Measurements from ENCODE around the gene GDF11.
"Not testable (repeated sequence)": the region's sequence is repeated elsewhere in the genome, so short reads cannot be mapped to it uniquely, and the experiment has no call there.

GDF11 gene

DNA sequence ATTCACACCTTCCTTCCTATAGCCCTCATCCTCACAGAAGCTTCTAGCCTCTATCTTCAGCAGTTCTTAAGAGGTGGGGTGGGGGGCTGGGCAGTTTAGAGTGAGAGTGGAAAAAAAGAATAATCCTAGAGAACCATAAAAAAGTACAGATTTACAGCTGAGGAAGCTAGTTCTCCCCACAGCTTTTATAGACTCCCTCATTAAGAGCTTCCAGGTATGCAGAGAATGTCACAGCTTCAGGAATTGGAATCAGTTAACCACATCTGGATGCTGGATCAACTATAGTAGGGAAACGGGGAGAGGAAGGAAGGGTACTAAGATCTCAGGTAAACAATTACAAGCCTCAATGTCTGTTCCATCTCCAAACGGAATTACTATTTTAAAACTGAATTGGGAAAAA, 12.3 kb downstream of the GDF11 start:
- TF ChIP-seq, protein P1, sequence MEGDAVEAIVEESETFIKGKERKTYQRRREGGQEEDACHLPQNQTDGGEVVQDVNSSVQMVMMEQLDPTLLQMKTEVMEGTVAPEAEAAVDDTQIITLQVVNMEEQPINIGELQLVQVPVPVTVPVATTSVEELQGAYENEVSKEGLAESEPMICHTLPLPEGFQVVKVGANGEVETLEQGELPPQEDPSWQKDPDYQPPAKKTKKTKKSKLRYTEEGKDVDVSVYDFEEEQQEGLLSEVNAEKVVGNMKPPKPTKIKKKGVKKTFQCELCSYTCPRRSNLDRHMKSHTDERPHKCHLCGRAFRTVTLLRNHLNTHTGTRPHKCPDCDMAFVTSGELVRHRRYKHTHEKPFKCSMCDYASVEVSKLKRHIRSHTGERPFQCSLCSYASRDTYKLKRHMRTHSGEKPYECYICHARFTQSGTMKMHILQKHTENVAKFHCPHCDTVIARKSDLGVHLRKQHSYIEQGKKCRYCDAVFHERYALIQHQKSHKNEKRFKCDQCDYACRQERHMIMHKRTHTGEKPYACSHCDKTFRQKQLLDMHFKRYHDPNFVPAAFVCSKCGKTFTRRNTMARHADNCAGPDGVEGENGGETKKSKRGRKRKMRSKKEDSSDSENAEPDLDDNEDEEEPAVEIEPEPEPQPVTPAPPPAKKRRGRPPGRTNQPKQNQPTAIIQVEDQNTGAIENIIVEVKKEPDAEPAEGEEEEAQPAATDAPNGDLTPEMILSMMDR (IDR thresholded peaks at IDR 0.05; ENCODE audit: low read depth, low read length, poor library complexity, severe bottlenecking) = no peak
- no peak for TF ChIP-seq EZH2phosphoT487 (IDR thresholded peaks at IDR 0.05; ENCODE audit: borderline replicate concordance, low read length)
- Histone ChIP-seq H3K4me2 (ENCODE audit: low read length) (no peak overlapping the region), H3K79me2 (ENCODE audit: control insufficient read depth, low read length) (no peaks in the 10 kb centered on the region), H3K9me3 (ENCODE audit: control insufficient read depth, insufficient read depth, low read length) (no peaks in the 10 kb centered on the region), H3K4me1 (ENCODE audit: control insufficient read depth, low read length) (no peaks in the 10 kb centered on the region), H3K36me3 (ENCODE audit: control insufficient read depth, low read length) (peaks cover 92% of the 10 kb centered on the region), H3K27me3 (ENCODE audit: control insufficient read depth, low read length) (no peaks in the 10 kb centered on the region), H3K4me3 (ENCODE audit: low read length) (no peak overlapping the region), H3F3A (ENCODE audit: control insufficient read depth, insufficient read depth) (peaks cover 6% of the 10 kb centered on the region; the same call in 1 of the 2 replicates), H3K9me2 (replicated peaks; ENCODE audit: control insufficient read depth, low read length) (no peaks in the 10 kb centered on the region), H3K27ac (ENCODE audit: low read depth, low read length) (no peak overlapping the region), H4K20me1 (ENCODE audit: control insufficient read depth, insufficient read depth, low read depth, low read length) (no peaks in the 10 kb centered on the region)

DNA sequence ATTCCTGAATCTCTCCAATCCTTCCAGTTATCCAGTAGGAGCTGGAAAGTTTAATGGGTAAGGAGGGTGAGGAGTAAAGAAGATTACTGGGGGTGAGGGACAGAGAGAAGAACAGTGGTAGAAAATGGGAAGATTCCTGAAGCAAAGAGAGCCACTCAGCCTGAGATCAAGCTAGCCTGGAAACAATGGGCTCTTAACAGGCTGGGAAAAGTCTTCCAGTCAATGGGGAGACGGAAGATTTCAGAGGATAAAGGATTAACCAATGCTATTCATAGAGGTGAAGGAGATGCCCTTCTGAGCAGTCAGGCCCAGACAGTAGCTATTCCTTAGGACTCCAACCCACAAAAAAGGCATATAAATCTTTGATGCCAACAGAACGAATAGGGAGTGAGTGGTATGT, 14.8 kb downstream of the GDF11 start:
- Histone ChIP-seq H3K27ac (ENCODE audit: low read depth, low read length) (no peak overlapping the region), H4K20me1 (ENCODE audit: control insufficient read depth, insufficient read depth, low read depth, low read length) (no peaks in the 10 kb centered on the region), H3K4me2 (ENCODE audit: low read length) (no peak overlapping the region), H3K27me3 (ENCODE audit: control insufficient read depth, low read length) (no peaks in the 10 kb centered on the region), H3K9me2 (replicated peaks; ENCODE audit: control insufficient read depth, low read length) (no peaks in the 10 kb centered on the region), H3F3A (ENCODE audit: control insufficient read depth, insufficient read depth) (peaks cover 8% of the 10 kb centered on the region), H3K4me1 (ENCODE audit: control insufficient read depth, low read length) (no peaks in the 10 kb centered on the region), H3K4me3 (ENCODE audit: low read length) (no peak overlapping the region), H3K36me3 (ENCODE audit: control insufficient read depth, low read length) (peaks cover 87% of the 10 kb centered on the region), H3K9me3 (ENCODE audit: control insufficient read depth, insufficient read depth, low read length) (no peaks in the 10 kb centered on the region), H3K79me2 (ENCODE audit: control insufficient read depth, low read length) (no peaks in the 10 kb centered on the region; the same call in 1 of the 2 replicates)
- TF ChIP-seq, protein P1 (IDR thresholded peaks at IDR 0.05; ENCODE audit: low read depth, low read length, poor library complexity, severe bottlenecking) = no peak
- TF ChIP-seq EZH2phosphoT487 (IDR thresholded peaks at IDR 0.05; ENCODE audit: borderline replicate concordance, low read length) = no peak

DNA sequence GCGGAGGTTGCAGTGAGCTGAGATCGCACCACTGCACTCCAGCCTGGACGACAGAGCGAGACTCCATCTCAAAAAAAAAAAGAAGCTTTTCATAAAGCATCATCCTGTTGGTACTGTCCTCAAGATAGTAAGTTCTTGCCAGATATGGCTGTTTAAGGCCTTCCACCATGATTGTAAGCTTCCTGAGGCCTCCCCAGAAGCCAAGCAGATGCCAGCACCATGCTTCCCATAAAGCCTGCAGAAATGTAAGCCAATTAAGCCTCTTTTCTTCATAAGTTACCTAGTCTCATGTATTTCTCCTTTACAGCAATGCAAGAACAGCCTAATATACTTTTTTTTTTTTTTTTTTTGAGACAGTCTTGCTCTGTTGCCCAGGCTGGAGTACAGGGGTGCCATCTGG, 15.7 kb downstream of the GDF11 start:
- not testable (repeated sequence) for H3K79me2 ChIP-seq (ENCODE audit: control insufficient read depth, low read length)

DNA sequence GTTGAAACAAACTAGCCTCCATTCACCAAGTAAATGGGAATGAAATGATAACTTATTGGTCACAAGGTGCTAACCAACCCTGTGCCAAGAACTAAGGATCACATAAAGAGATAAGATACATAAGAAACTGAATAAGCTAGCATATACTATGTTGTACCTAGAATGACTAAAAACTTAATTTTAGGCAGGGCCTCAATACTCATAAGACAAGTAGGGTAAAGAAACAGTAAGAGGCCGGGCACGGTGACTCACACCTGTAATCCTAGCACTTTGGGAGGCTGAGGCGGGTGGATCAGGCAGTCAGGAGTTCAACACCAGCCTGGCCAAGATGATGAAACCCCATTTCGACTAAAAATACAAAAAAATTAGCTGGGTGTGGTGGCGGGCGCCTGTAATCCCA, 17.7 kb downstream of the GDF11 start:
- Histone ChIP-seq H4K20me1 (ENCODE audit: control insufficient read depth, insufficient read depth, low read depth, low read length) (no peaks in the 10 kb centered on the region), H3K27ac (ENCODE audit: low read depth, low read length) (no peak overlapping the region), H3K36me3 (ENCODE audit: control insufficient read depth, low read length) (peaks cover 79% of the 10 kb centered on the region), H3K79me2 (ENCODE audit: control insufficient read depth, low read length) (no peaks in the 10 kb centered on the region; the same call in 1 of the 2 replicates), H3F3A (ENCODE audit: control insufficient read depth, insufficient read depth) (peaks cover 8% of the 10 kb centered on the region), H3K4me3 (ENCODE audit: low read length) (no peak overlapping the region), H3K4me1 (ENCODE audit: control insufficient read depth, low read length) (no peaks in the 10 kb centered on the region), H3K27me3 (ENCODE audit: control insufficient read depth, low read length) (no peaks in the 10 kb centered on the region), H3K9me3 (ENCODE audit: control insufficient read depth, insufficient read depth, low read length) (no peaks in the 10 kb centered on the region), H3K9me2 (replicated peaks; ENCODE audit: control insufficient read depth, low read length) (no peaks in the 10 kb centered on the region), H3K4me2 (ENCODE audit: low read length) (no peak overlapping the region)
- TF ChIP-seq, protein P1 (IDR thresholded peaks at IDR 0.05; ENCODE audit: low read depth, low read length, poor library complexity, severe bottlenecking) = no peak
- TF ChIP-seq EZH2phosphoT487 (IDR thresholded peaks at IDR 0.05; ENCODE audit: borderline replicate concordance, low read length) = no peak

More for the DNA sequence above, 15.7 kb downstream of the GDF11 start:
- H3K9me3 ChIP-seq (ENCODE audit: control insufficient read depth, insufficient read depth, low read length); H3K27ac ChIP-seq (ENCODE audit: low read depth, low read length); H4K20me1 ChIP-seq (ENCODE audit: control insufficient read depth, insufficient read depth, low read depth, low read length); H3F3A ChIP-seq (ENCODE audit: control insufficient read depth, insufficient read depth); H3K4me1 ChIP-seq (ENCODE audit: control insufficient read depth, low read length); H3K4me2 ChIP-seq (ENCODE audit: low read length); H3K27me3 ChIP-seq (ENCODE audit: control insufficient read depth, low read length); H3K9me2 ChIP-seq (replicated peaks; ENCODE audit: control insufficient read depth, low read length); H3K4me3 ChIP-seq (ENCODE audit: low read length): not testable (repeated sequence)
- H3K36me3 ChIP-seq (ENCODE audit: control insufficient read depth, low read length) = peaks cover 85% of the 10 kb centered on the region

All from DOHH2 (cell line).